CD14-positive monocyte (primary cell): ENCODE measurements around the gene OSBPL6. TPM values are rescaled to one million over a fixed set of nuclear protein-coding genes. Genes with fewer than 3 reads are reported as not detected.

Source experiments
- DNase-seq, 3 donors: peaks; one replicate each; pipeline ENCODE4 v3.0.0-alpha.2; 2011 to 2022
- H2AFZ ChIP-seq: 2 replicates; pipeline ENCODE4 v1.6.0; 2012; ENCODE audit warnings: mild to moderate bottlenecking, low read depth, low read length, inconsistent platforms; ENCODE audit not compliant: insufficient read depth, poor library complexity, severe bottlenecking
- H3K27ac ChIP-seq, 2 donors: 1 replicate in 1 of 2; 2 replicates in 1 of 2; pipeline ENCODE4 v1.5.1; 2012 to 2013; ENCODE audit warnings: low read length in 2 of 2, control low read depth in 1 of 2, inconsistent platforms in 1 of 2, low read depth in 1 of 2, mild to moderate bottlenecking in 1 of 2
- H3K27me3 ChIP-seq, 2 donors: one replicate each; pipeline versions ENCODE4 v1.6.0 to v1.6.1; 2011 to 2013; ENCODE audit warnings: low read length in 2 of 2; ENCODE audit not compliant: control insufficient read depth in 2 of 2, insufficient read depth in 2 of 2
- H3K36me3 ChIP-seq, 2 donors: replicated peaks in 1 of 2; 1 replicate in 1 of 2; 2 replicates in 1 of 2; pipeline versions ENCODE4 v1.5.1 to v1.6.1; 2012 to 2013; ENCODE audit warnings: low read length in 2 of 2, control low read depth in 1 of 2, inconsistent platforms in 1 of 2, mild to moderate bottlenecking in 1 of 2; ENCODE audit not compliant: insufficient read depth in 2 of 2, control insufficient read depth in 1 of 2
- H3K4me1 ChIP-seq, 2 donors: 1 replicate in 1 of 2; 2 replicates in 1 of 2; pipeline versions ENCODE4 v1.5.1 to v1.6.1; 2012 to 2013; ENCODE audit warnings: low read length in 2 of 2, control low read depth in 1 of 2, inconsistent platforms in 1 of 2, mild to moderate bottlenecking in 1 of 2, moderate library complexity in 1 of 2; ENCODE audit not compliant: insufficient read depth in 2 of 2, control insufficient read depth in 1 of 2
- H3K4me2 ChIP-seq: replicated peaks from 2 replicates; pipeline ENCODE3; 2012; ENCODE audit warnings: low read length, moderate library complexity, mild to moderate bottlenecking; ENCODE audit not compliant: poor library complexity, severe bottlenecking; ENCODE audit errors: extremely low read depth
- H3K4me3 ChIP-seq, 3 experiments: fragments of 200-600 bp in 1 of 3; sonication (generic) in 1 of 3; replicated peaks in 1 of 3; 1 replicate in 2 of 3; 2 replicates in 1 of 3; pipeline ENCODE4 v1.5.1; 2011 to 2013; ENCODE audit warnings: low read length in 3 of 3, mild to moderate bottlenecking in 3 of 3, control low read depth in 2 of 3, low read depth in 2 of 3, inconsistent platforms in 1 of 3, moderate library complexity in 1 of 3
- H3K79me2 ChIP-seq: 2 replicates; pipeline ENCODE4 v1.6.0; 2012; ENCODE audit warnings: mild to moderate bottlenecking, control low read depth, inconsistent platforms, low read length, moderate library complexity; ENCODE audit not compliant: insufficient read depth
- H3K9ac ChIP-seq: 2 replicates; pipeline ENCODE4 v1.6.0; 2017; ENCODE audit warnings: low read length, mild to moderate bottlenecking; ENCODE audit not compliant: insufficient read depth, poor library complexity, severe bottlenecking
- H3K9me3 ChIP-seq, 2 donors: replicated peaks in 1 of 2; 1 replicate in 1 of 2; 2 replicates in 1 of 2; pipeline versions ENCODE4 v1.5.1 to v1.6.1; 2012 to 2013; ENCODE audit warnings: low read length in 2 of 2, control low read depth in 1 of 2; ENCODE audit not compliant: control insufficient read depth in 1 of 2, insufficient read depth in 1 of 2
- H4K20me1 ChIP-seq: 2 replicates; pipeline ENCODE4 v1.6.0; 2012; ENCODE audit warnings: mild to moderate bottlenecking, low read length, control low read depth, moderate library complexity; ENCODE audit not compliant: insufficient read depth
- H3K27ac Mint-ChIP-seq, 7 donors: one replicate each; pipeline ENCODE4 v1.8.0; 2020; ENCODE audit warnings: mild to moderate bottlenecking in 7 of 7, mixed read lengths in 7 of 7, moderate library complexity in 6 of 7, inconsistent platforms in 2 of 7
- H3K27me3 Mint-ChIP-seq, 3 donors: one replicate each; pipeline ENCODE4 v1.8.0; 2021 to 2022; ENCODE audit warnings: low read depth in 3 of 3, mild to moderate bottlenecking in 3 of 3, mixed read lengths in 3 of 3, moderate library complexity in 3 of 3, inconsistent platforms in 1 of 3
- H3K36me3 Mint-ChIP-seq, 2 donors: one replicate each; pipeline ENCODE4 v1.8.0; 2020; ENCODE audit warnings: mixed read lengths in 2 of 2, inconsistent platforms in 1 of 2, mild to moderate bottlenecking in 1 of 2
- H3K4me1 Mint-ChIP-seq: one replicate; pipeline ENCODE4 v1.8.0; 2020; ENCODE audit warnings: mild to moderate bottlenecking, mixed read lengths
- H3K4me3 Mint-ChIP-seq, 2 donors: one replicate each; pipeline ENCODE4 v1.8.0; 2020; ENCODE audit warnings: mild to moderate bottlenecking in 2 of 2, mixed read lengths in 2 of 2, moderate library complexity in 1 of 2
- H3K9me3 Mint-ChIP-seq, 7 donors: one replicate each; pipeline ENCODE4 v1.8.0; 2020 to 2022; ENCODE audit warnings: mixed read lengths in 7 of 7, mild to moderate bottlenecking in 6 of 7, moderate library complexity in 6 of 7, inconsistent platforms in 2 of 7
- WGBS: methylation state at CpG from one replicate; pipeline ENCODE4 v1.1.5; 2013; ENCODE audit warnings: missing lambda C conversion rate; ENCODE audit not compliant: insufficient coverage; 5-methylcytosine and 5-hydroxymethylcytosine counted together
- intact Hi-C, 2 donors: fragments of 100-400 bp; cut with micrococcal nuclease; formaldehyde crosslinking; loops; one replicate each; pipeline versions ENCODE4 v1.15.0 to v1.15.1; 2023
- polyA plus RNA-seq, 3 donors: library from polyadenylated mRNA; depleted of rRNA in 1 of 3; unstranded in 2 of 3; stranded (reverse) in 1 of 3; fragments of 300-500 nt in 2 of 3; fragments of >200 nt in 1 of 3; fragmentation: Illumina TruSeq in 2 of 3; gene quantifications; 1 replicate in 2 of 3; 2 replicates in 1 of 3; pipeline ENCODE4 v1.2.3, GENCODE V29; 2012 to 2021
- TF ChIP-seq, protein P1 (sequence below): fragments of 200-600 bp; IDR thresholded peaks from one replicate; pipeline ENCODE4 v1.8.0; 2022; ENCODE audit warnings: antibody characterized with exemption, mild to moderate bottlenecking

Gene OSBPL6
- polyA plus RNA-seq, 3 donors, result not detected

DNA sequence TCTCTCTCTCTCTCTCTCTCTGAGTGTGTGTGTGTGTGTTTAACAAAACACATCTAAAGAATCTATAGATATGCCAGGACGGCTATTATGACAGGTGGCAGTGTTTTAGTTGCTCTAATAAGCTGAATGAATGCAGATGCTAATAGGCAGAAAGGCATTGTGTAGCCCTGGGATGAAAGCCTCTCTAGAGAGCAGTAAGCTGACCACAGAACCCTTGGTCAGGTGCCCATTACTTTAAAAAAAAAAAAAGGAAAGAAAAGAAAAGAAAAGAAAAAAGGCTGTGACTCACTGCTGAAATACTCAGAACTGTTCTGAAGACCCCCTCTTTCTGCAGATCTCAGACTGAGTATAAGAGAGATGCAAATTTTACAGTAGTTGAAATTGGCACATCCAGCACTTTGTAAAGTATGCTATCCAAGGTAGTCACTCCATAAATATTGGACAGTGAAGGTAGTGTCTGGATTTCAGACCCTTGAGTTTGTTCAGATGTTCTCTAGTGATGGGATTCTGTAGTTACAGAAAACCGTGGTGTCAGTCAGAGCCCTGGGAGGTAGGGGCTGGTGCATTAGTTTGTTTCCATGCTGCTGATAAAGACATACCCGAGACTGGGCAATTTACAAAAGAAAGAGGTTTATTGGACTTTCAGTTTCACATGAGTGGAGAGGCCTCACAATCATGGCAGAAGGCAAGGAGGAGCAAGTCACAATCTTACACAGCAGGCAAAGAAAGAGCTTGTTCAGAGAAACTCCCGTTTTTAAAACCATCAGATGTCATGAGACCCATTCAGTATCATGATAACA, 30.9 kb downstream of the OSBPL6 start:
- H3K27ac ChIP-seq, result no peak overlapping the region
- no peak overlapping the region for H3K9ac ChIP-seq
- Mint-ChIP-seq H3K36me3 (no peaks in the 10 kb centered on the region), H3K9me3 (peaks cover 0 to 3% (median 0%) of the 10 kb centered on the region in 7 donors), H3K4me1 (peaks cover 7% of the 10 kb centered on the region), H3K27ac (no peak overlapping the region), H3K27me3 (peaks cover 0 to 4% (median 4%) of the 10 kb centered on the region in 3 donors), H3K4me3 (no peak overlapping the region)
- no peaks in the 10 kb centered on the region for H3K79me2 ChIP-seq
- intact Hi-C loops, result no loop called here
- 100% methylated on average over 2 of the region's 4 CpGs for WGBS
- no peak for DNase-seq
- H3K4me3 ChIP-seq, result no peak overlapping the region
- H3K4me1 ChIP-seq, result peaks cover 0 to 6% of the 10 kb centered on the region in 2 donors
- no peaks in the 10 kb centered on the region for H4K20me1 ChIP-seq
- no peak overlapping the region for H2AFZ ChIP-seq
- TF ChIP-seq, protein P1, sequence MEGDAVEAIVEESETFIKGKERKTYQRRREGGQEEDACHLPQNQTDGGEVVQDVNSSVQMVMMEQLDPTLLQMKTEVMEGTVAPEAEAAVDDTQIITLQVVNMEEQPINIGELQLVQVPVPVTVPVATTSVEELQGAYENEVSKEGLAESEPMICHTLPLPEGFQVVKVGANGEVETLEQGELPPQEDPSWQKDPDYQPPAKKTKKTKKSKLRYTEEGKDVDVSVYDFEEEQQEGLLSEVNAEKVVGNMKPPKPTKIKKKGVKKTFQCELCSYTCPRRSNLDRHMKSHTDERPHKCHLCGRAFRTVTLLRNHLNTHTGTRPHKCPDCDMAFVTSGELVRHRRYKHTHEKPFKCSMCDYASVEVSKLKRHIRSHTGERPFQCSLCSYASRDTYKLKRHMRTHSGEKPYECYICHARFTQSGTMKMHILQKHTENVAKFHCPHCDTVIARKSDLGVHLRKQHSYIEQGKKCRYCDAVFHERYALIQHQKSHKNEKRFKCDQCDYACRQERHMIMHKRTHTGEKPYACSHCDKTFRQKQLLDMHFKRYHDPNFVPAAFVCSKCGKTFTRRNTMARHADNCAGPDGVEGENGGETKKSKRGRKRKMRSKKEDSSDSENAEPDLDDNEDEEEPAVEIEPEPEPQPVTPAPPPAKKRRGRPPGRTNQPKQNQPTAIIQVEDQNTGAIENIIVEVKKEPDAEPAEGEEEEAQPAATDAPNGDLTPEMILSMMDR, result no peak
- no peaks in the 10 kb centered on the region for H3K36me3 ChIP-seq
- H3K9me3 ChIP-seq, result no peaks in the 10 kb centered on the region
- no peak overlapping the region for H3K4me2 ChIP-seq
- H3K27me3 ChIP-seq, result no peaks in the 10 kb centered on the region

DNA sequence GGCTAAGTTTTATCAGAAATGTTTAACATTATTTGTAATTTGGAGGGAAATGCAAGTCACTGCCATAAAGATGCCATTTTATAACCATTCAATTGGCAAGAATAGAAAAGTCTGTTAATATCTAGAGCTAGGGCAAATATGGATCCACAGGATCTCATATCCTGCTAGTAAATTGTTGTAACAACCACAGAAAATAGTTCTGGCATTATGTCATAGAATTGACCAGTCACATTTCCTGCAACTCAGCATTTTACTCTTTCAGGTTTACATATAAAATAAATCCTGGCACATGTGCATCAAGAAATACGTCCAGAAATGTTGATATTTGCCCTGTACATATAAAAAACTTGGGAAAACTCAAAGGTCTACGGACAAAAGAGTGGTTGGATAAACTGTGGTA, 32.9 kb downstream of the OSBPL6 start:
- Mint-ChIP-seq H3K36me3 (no peaks in the 10 kb centered on the region), H3K27me3 (peaks cover 0 to 4% (median 4%) of the 10 kb centered on the region in 3 donors), H3K4me1 (peaks cover 14% of the 10 kb centered on the region), H3K27ac (no peak overlapping the region), H3K9me3 (peaks cover 0 to 2% (median 0%) of the 10 kb centered on the region in 7 donors), H3K4me3 (no peak overlapping the region)
- no peak overlapping the region for H3K4me3 ChIP-seq
- H2AFZ ChIP-seq, result no peak overlapping the region
- WGBS, result no CpG with 5 or more reads among the region's 2 CpGs
- H3K27ac ChIP-seq, result no peak overlapping the region
- TF ChIP-seq, protein P1, result no peak
- H4K20me1 ChIP-seq, result no peaks in the 10 kb centered on the region
- H3K36me3 ChIP-seq, result no peaks in the 10 kb centered on the region
- DNase-seq, result no peak
- intact Hi-C loops, result no loop called here
- H3K9me3 ChIP-seq, result no peaks in the 10 kb centered on the region
- no peak overlapping the region for H3K9ac ChIP-seq
- H3K79me2 ChIP-seq, result no peaks in the 10 kb centered on the region
- peaks cover 0 to 7% of the 10 kb centered on the region in 2 donors for H3K4me1 ChIP-seq
- H3K4me2 ChIP-seq, result no peak overlapping the region
- H3K27me3 ChIP-seq, result no peaks in the 10 kb centered on the region
